ENCODE results near the gene NT5C3A. TPM values are rescaled to one million over a fixed set of nuclear protein-coding genes. Genes with fewer than 3 reads are reported as not detected.
A peak's percentile ranks its signal among the peaks of the same experiment; 100 is the strongest.

NT5C3A gene
- total and polyA plus RNA-seq, 9 of the 15 experiments (the other 6 are each of a cell fraction or from before 2014, with no cell fraction given) = 18.6 to 60.1 (median 40.0) TPM

DNA sequence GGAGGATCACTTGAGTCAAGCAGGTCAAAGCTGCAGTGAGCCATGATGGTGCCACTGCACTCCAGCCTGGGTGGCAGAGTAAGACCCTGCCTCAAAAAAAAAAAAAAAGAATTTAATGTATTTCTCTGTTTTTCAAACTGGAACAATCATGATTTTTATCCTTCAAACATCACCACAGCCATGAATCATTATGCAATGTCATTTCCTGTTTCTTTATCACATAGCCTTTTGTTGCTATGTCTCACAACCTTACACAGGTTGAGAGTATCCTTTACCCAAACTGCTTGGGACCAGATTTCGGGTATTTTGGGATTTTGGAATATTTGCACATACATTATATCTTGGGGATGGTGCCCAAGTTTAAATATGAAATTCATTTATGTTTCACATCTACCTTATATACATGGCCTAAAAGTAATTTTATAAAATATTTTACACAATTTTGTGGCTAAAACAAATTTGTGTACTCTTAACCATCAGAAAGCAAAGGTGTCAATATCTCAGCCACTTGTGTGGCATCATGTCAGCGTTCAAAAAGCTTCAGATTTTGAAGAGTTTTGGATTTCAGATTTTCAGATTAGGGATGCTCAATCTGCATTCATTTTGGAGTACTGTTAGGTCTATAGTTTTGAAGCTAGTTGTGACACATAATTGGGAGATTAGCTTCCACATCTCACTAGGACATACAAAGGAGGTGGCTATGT is 8.2 kb downstream of the NT5C3A start (continued):
- TF ChIP-seq MYBL2 (IDR thresholded peaks at IDR 0.05; ENCODE audit: low read depth) = no peak
- TF ChIP-seq MYBL2 (CRISPR knock-in tag; IDR thresholded peaks at IDR 0.05; ENCODE audit: borderline replicate concordance) = no peak
- TF ChIP-seq RBM22 (IDR thresholded peaks at IDR 0.05; ENCODE audit: low read depth, low read length, poor library complexity, severe bottlenecking) = no peak
- TF ChIP-seq YBX1 (IDR thresholded peaks at IDR 0.05) = no peak
- TF ChIP-seq KDM5B (IDR thresholded peaks at IDR 0.05; ENCODE audit: insufficient replicate concordance, low read depth, low read length) = no peak
- TF ChIP-seq ZNF354B (CRISPR knock-in tag; IDR thresholded peaks at IDR 0.05) = no peak
- no peak for TF ChIP-seq SMAD1 (IDR thresholded peaks at IDR 0.05; ENCODE audit: low read depth, low read length, partially characterized antibody)
- TF ChIP-seq JUND (IDR thresholded peaks at IDR 0.05; ENCODE audit: borderline replicate concordance, low read depth, low read length) = peak; percentile 30; the same call in 1 of the 2 replicates
- TF ChIP-seq JUND (tag; IDR thresholded peaks at IDR 0.05; ENCODE audit: borderline replicate concordance, low read depth, low read length) = no peak; the same call in 2 of the 3 replicates
- peak; percentile 32; the same call in 1 of the 2 replicates for TF ChIP-seq EP300 (IDR thresholded peaks at IDR 0.05; ENCODE audit: low read length)
- no peak for TF ChIP-seq RBFOX2 (IDR thresholded peaks at IDR 0.05; ENCODE audit: low read depth, low read length)
- TF ChIP-seq POLR3G (IDR thresholded peaks at IDR 0.05; ENCODE audit: extremely low read depth, insufficient read length, insufficient replicate concordance) = no peak
- TF ChIP-seq, protein P1, sequence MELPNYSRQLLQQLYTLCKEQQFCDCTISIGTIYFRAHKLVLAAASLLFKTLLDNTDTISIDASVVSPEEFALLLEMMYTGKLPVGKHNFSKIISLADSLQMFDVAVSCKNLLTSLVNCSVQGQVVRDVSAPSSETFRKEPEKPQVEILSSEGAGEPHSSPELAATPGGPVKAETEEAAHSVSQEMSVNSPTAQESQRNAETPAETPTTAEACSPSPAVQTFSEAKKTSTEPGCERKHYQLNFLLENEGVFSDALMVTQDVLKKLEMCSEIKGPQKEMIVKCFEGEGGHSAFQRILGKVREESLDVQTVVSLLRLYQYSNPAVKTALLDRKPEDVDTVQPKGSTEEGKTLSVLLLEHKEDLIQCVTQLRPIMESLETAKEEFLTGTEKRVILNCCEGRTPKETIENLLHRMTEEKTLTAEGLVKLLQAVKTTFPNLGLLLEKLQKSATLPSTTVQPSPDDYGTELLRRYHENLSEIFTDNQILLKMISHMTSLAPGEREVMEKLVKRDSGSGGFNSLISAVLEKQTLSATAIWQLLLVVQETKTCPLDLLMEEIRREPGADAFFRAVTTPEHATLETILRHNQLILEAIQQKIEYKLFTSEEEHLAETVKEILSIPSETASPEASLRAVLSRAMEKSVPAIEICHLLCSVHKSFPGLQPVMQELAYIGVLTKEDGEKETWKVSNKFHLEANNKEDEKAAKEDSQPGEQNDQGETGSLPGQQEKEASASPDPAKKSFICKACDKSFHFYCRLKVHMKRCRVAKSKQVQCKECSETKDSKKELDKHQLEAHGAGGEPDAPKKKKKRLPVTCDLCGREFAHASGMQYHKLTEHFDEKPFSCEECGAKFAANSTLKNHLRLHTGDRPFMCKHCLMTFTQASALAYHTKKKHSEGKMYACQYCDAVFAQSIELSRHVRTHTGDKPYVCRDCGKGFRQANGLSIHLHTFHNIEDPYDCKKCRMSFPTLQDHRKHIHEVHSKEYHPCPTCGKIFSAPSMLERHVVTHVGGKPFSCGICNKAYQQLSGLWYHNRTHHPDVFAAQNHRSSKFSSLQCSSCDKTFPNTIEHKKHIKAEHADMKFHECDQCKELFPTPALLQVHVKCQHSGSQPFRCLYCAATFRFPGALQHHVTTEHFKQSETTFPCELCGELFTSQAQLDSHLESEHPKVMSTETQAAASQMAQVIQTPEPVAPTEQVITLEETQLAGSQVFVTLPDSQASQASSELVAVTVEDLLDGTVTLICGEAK (IDR thresholded peaks at IDR 0.05) = no peak
- TF ChIP-seq, protein P1 (CRISPR knock-in tag; IDR thresholded peaks at IDR 0.05) = no peak
- TF ChIP-seq FOXM1 (IDR thresholded peaks at IDR 0.05; ENCODE audit: low read depth) = no peak
- TF ChIP-seq FOXM1 (CRISPR knock-in tag; IDR thresholded peaks at IDR 0.05; ENCODE audit: low read depth) = no peak
- TF ChIP-seq KLF16 (IDR thresholded peaks at IDR 0.05) = no peak
- no peak for TF ChIP-seq RFX7 (CRISPR knock-in tag; IDR thresholded peaks at IDR 0.05)
- TF ChIP-seq, protein P2, sequence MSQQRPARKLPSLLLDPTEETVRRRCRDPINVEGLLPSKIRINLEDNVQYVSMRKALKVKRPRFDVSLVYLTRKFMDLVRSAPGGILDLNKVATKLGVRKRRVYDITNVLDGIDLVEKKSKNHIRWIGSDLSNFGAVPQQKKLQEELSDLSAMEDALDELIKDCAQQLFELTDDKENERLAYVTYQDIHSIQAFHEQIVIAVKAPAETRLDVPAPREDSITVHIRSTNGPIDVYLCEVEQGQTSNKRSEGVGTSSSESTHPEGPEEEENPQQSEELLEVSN (IDR thresholded peaks at IDR 0.05; ENCODE audit: borderline replicate concordance in 1 of 2, extremely low read depth in 1 of 2, insufficient read depth in 1 of 2, insufficient read length in 1 of 2, low read depth in 1 of 2, low read length in 1 of 2, poor library complexity in 1 of 2, severe bottlenecking in 1 of 2) = no peak
